Keratinocyte (primary cell): ENCODE results near the gene NAT9. TPM values are rescaled to one million over a fixed set of nuclear protein-coding genes. Genes with fewer than 3 reads are reported as not detected.

ENCODE experiments used
- DNase-seq: peaks from one replicate; pipeline ENCODE4 v3.0.0-alpha.2; 2011; ENCODE audit warnings: low read depth, missing footprints, low spot score
- FAIRE-seq: peaks from 2 replicates; lab custom pipeline; 2011; peaks lifted over from hg19 to GRCh38; lab: Jason Lieb, UNC
- H2AFZ ChIP-seq: 2 replicates; pipeline ENCODE4 v1.6.0; 2012; ENCODE audit warnings: low read length, control low read depth, inconsistent platforms; ENCODE audit not compliant: control insufficient read depth
- H3K27ac ChIP-seq: 2 replicates; pipeline ENCODE4 v1.5.1; 2011; ENCODE audit warnings: low read length; ENCODE audit not compliant: control insufficient read depth, insufficient read depth
- H3K27me3 ChIP-seq: 3 replicates; pipeline ENCODE4 v1.6.0; 2011; ENCODE audit warnings: low read length; ENCODE audit not compliant: control insufficient read depth, insufficient read depth; ENCODE audit errors: extremely low read depth
- H3K36me3 ChIP-seq, 2 experiments: 2 replicates in 1 of 2; 3 replicates in 1 of 2; pipeline ENCODE4 v1.5.1; 2011; ENCODE audit warnings: low read length in 2 of 2, mild to moderate bottlenecking in 1 of 2; ENCODE audit not compliant: control insufficient read depth in 2 of 2, insufficient read depth in 2 of 2; ENCODE audit errors: extremely low read depth in 1 of 2
- H3K4me1 ChIP-seq: 3 replicates; pipeline ENCODE4 v1.5.1; 2011; ENCODE audit warnings: low read length; ENCODE audit not compliant: control insufficient read depth, insufficient read depth; ENCODE audit errors: extremely low read depth
- H3K4me2 ChIP-seq: 3 replicates; pipeline ENCODE4 v1.6.0; 2011; ENCODE audit warnings: low read depth, low read length; ENCODE audit not compliant: control insufficient read depth, insufficient read depth; ENCODE audit errors: extremely low read depth
- H3K4me3 ChIP-seq, 3 experiments: fragments of 200-600 bp in 1 of 3; sonication (generic) in 1 of 3; 2 replicates in 2 of 3; 3 replicates in 1 of 3; pipeline ENCODE4 v1.5.1; 2011 to 2016; ENCODE audit warnings: low read length in 3 of 3, mild to moderate bottlenecking in 3 of 3, control low read depth in 2 of 3, inconsistent platforms in 1 of 3, low read depth in 1 of 3, mixed read lengths in 1 of 3, mixed run types in 1 of 3, moderate library complexity in 1 of 3; ENCODE audit not compliant: control insufficient read depth in 2 of 3, insufficient read depth in 2 of 3; ENCODE audit errors: extremely low read depth in 1 of 3
- H3K79me2 ChIP-seq: 2 replicates; pipeline ENCODE4 v1.6.0; 2012; ENCODE audit warnings: low read length; ENCODE audit not compliant: control insufficient read depth, insufficient read depth
- H3K9ac ChIP-seq: 3 replicates; pipeline ENCODE4 v1.6.0; 2011; ENCODE audit warnings: low read length; ENCODE audit not compliant: control insufficient read depth, insufficient read depth; ENCODE audit errors: extremely low read depth
- H3K9me1 ChIP-seq: 3 replicates; pipeline ENCODE4 v1.6.0; 2011; ENCODE audit warnings: low read length; ENCODE audit not compliant: control insufficient read depth, insufficient read depth; ENCODE audit errors: extremely low read depth
- H3K9me3 ChIP-seq: 2 replicates; pipeline ENCODE4 v1.5.1; 2012; ENCODE audit warnings: low read depth, low read length; ENCODE audit not compliant: control insufficient read depth
- H4K20me1 ChIP-seq: 3 replicates; pipeline ENCODE4 v1.6.0; 2011; ENCODE audit warnings: low read length; ENCODE audit not compliant: control insufficient read depth, insufficient read depth; ENCODE audit errors: extremely low read depth
- CTCF ChIP-seq, 3 experiments: IDR thresholded peaks in 1 of 3; conservative IDR thresholded peaks in 1 of 3; optimal IDR thresholded peaks in 1 of 3; 2 replicates in 2 of 3; 3 replicates in 1 of 3; pipeline versions ENCODE3 to v1.5.1; 2011; ENCODE audit warnings: low read length in 3 of 3, mild to moderate bottlenecking in 3 of 3, moderate library complexity in 2 of 3, control low read depth in 1 of 3, inconsistent platforms in 1 of 3; ENCODE audit not compliant: insufficient read depth in 2 of 3; ENCODE audit errors: extremely low read depth in 1 of 3
- EZH2 ChIP-seq: IDR thresholded peaks from one replicate; pipeline ENCODE4 v1.6.1; 2012; ENCODE audit warnings: inconsistent platforms, mild to moderate bottlenecking, low read length, moderate library complexity
- dilution Hi-C: fragments of 300-500 bp; cut with MboI; formaldehyde crosslinking; loops from one replicate; pipeline ENCODE4 v1.7.0; 2020; ENCODE audit warnings: low sequenced_read_pairs; ENCODE audit not compliant: extremely low pct_ligation_motif_present
- polyA plus RNA-seq, 5 experiments: library from polyadenylated mRNA; depleted of rRNA in 3 of 5; stranded (reverse) in 3 of 5; stranded (forward) in 1 of 5; unstranded in 1 of 5; fragments of >200 nt; gene quantifications; 1 replicate in 1 of 5; 2 replicates in 3 of 5; 3 replicates in 1 of 5; pipeline versions ENCODE4 v1.2.1 to v1.2.3, GENCODE V29; 2011 to 2012; ENCODE audit warnings: missing spikeins in 2 of 5, low read depth in 1 of 5, low replicate concordance in 1 of 5

Gene NAT9
- polyA plus RNA-seq, 1 donor (not counting 4 experiments of a cell fraction or from before 2014, with no cell fraction given) = 34.6 TPM

GRCh38 chr17:74790161-74791058 is 14.3 kb upstream of the NAT9 start:
- Histone ChIP-seq H3K9me1 (no peaks in the 10 kb centered on the region), H4K20me1 (no peaks in the 10 kb centered on the region), H3K9me3 (no peaks in the 10 kb centered on the region), H3K4me2 (peak overlapping the region; percentile 10), H3K36me3 (peaks cover 8 to 20% of the 10 kb centered on the region in 2 experiments), H3K4me3 (no peak overlapping the region), H3K79me2 (no peaks in the 10 kb centered on the region), H3K9ac (no peak overlapping the region), H2AFZ (no peak overlapping the region), H3K4me1 (peaks cover 25% of the 10 kb centered on the region), H3K27me3 (no peaks in the 10 kb centered on the region), H3K27ac (no peak overlapping the region)
- FAIRE-seq (peak; percentile 79), DNase-seq (no peak)
- TF ChIP-seq EZH2 (no peak), CTCF (optimal IDR thresholded peaks at IDR 0.05 in 1 of 3, IDR thresholded peaks at IDR 0.05 in 1 of 3, conservative IDR thresholded peaks at IDR 0.05 in 1 of 3; ENCODE audit: extremely low read depth in 1 of 3, insufficient read depth in 2 of 3, low read length in 3 of 3) (no peak)
- dilution Hi-C loops = no loop called here

DNA sequence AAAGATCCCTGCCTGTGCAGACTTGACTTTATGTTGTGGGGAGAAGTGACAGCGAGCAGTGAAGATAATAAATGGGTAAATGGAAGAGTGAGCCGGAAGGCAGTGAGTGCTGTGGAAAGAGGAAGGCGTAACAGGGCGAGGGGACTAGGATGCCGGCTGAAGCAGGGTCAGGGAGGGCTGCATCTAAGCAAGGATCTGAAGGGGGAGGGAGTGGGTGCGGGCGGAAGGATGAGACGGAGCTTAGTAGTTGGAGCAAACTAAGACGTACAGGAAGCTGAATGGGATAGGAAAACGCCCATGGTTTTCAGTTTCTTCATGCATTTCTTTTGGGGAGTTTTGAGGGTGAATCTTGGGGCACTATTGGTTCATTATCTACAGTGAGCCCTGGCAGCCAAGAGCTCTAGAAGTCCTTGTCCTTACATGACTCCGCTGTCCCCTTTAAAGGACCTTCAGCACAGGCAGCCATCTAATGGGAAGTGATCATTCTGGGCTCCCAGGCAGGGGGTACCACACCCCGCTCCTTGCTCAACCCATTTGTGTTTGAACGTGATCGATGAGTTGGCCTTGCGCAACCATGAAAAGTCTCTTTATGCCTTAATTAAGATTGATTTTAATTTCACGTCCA is 10.4 kb upstream of the NAT9 start:
- Histone ChIP-seq H3K4me3 (no peak overlapping the region), H3K79me2 (no peaks in the 10 kb centered on the region), H3K27ac (no peak overlapping the region), H3K4me2 (no peak overlapping the region), H3K4me1 (peaks cover 25% of the 10 kb centered on the region), H4K20me1 (no peaks in the 10 kb centered on the region), H3K9ac (no peak overlapping the region), H3K9me3 (no peaks in the 10 kb centered on the region), H3K27me3 (no peaks in the 10 kb centered on the region), H3K9me1 (no peaks in the 10 kb centered on the region), H3K36me3 (peaks cover 3 to 9% of the 10 kb centered on the region in 2 experiments), H2AFZ (no peak overlapping the region)
- TF ChIP-seq CTCF (optimal IDR thresholded peaks at IDR 0.05 in 1 of 3, IDR thresholded peaks at IDR 0.05 in 1 of 3, conservative IDR thresholded peaks at IDR 0.05 in 1 of 3; ENCODE audit: extremely low read depth in 1 of 3, insufficient read depth in 2 of 3, low read length in 3 of 3) = no peak
- TF ChIP-seq EZH2 = no peak
- DNase-seq (no peak), FAIRE-seq (no peak)
- dilution Hi-C loops = no loop called here
